Stomach (tissue), 9 donors: Measurements from ENCODE around the gene IFT57. TPM values are rescaled to one million over a fixed set of nuclear protein-coding genes. Genes with fewer than 3 reads are reported as not detected.
A peak's percentile ranks its signal among the peaks of the same experiment; 100 is the strongest.

Experiments used
- DNase-seq, 2 donors: peaks; one replicate each; pipeline versions ENCODE4 v3.0.0 to v3.0.0-alpha.2; 2013 to 2019
- H3K27ac ChIP-seq, 5 donors: fragments of 200-600 bp in 4 of 5; sonication (generic) in 4 of 5; one replicate each; pipeline ENCODE4 v1.5.1; 2013 to 2019; ENCODE audit warnings: mild to moderate bottlenecking in 1 of 5, moderate library complexity in 1 of 5
- H3K27me3 ChIP-seq, 3 donors: fragments of 200-600 bp; sonication (generic); one replicate each; pipeline ENCODE4 v1.5.1; 2017 to 2019; ENCODE audit warnings: mixed run types in 1 of 3
- H3K36me3 ChIP-seq, 4 donors: fragments of 200-600 bp; sonication (generic); 1 replicate in 3 of 4; 2 replicates in 1 of 4; pipeline ENCODE4 v1.5.1; 2016 to 2019
- H3K4me1 ChIP-seq, 4 donors: fragments of 200-600 bp; sonication (generic); one replicate each; pipeline ENCODE4 v1.5.1; 2016 to 2019
- H3K4me3 ChIP-seq, 4 donors: fragments of 200-600 bp; sonication (generic) in 3 of 4; one replicate each; pipeline ENCODE4 v1.5.1; 2016 to 2019; ENCODE audit warnings: mild to moderate bottlenecking in 1 of 4
- H3K9me3 ChIP-seq, 4 donors: fragments of 200-600 bp; sonication (generic); one replicate each; pipeline ENCODE4 v1.5.1; 2016 to 2019
- EP300 ChIP-seq: sonication (generic); formaldehyde crosslinking; IDR thresholded peaks from one replicate; pipeline ENCODE4 v1.6.1; 2017; ENCODE audit warnings: antibody characterized with exemption
- POLR2A ChIP-seq, 4 donors: fragments of 450-650 bp; IDR thresholded peaks; one replicate each; pipeline ENCODE4 v1.6.1; 2016; ENCODE audit warnings: antibody characterized with exemption in 4 of 4, control low read depth in 2 of 4, mild to moderate bottlenecking in 1 of 4, moderate library complexity in 1 of 4
- POLR2AphosphoS5 ChIP-seq, 3 donors: sonication (generic); formaldehyde crosslinking; IDR thresholded peaks; one replicate each; pipeline ENCODE4 v1.6.1; 2016; ENCODE audit warnings: antibody characterized with exemption in 3 of 3
- WGBS, 5 donors: extraction: QIAGEN DNeasy Blood & Tissue Kit in 3 of 5; methylation state at CpG; one replicate each; pipeline versions ENCODE4 v1.1.5 to v1.1.7; 2013 to 2018; 5-methylcytosine and 5-hydroxymethylcytosine counted together
- intact Hi-C: fragments of 100-400 bp; cut with DNase I; formaldehyde crosslinking; loops from one replicate; pipeline ENCODE4 v1.15.1; 2023; ENCODE audit warnings: low total_unique reads
- polyA plus RNA-seq, 3 donors: library from polyadenylated mRNA; stranded (reverse); fragments of 200-250 nt; gene quantifications; one replicate each; pipeline ENCODE4 v1.2.3, GENCODE V29; 2013
- total RNA-seq, 5 donors: library from RNA; depleted of rRNA; stranded (reverse); fragments of >200 nt; gene quantifications; one replicate each; pipeline versions ENCODE4 v1.1.0 to v1.2.3, GENCODE V29; 2014 to 2016
- TF ChIP-seq, protein P1 (sequence below), 7 experiments: fragments of 450-650 bp in 4 of 7; fragments of 200-600 bp in 3 of 7; sonication (generic) in 3 of 7; IDR thresholded peaks; one replicate each; pipeline ENCODE4 v1.5.1; 2016 to 2019; ENCODE audit warnings: antibody characterized with exemption in 7 of 7, control low read depth in 2 of 7, mild to moderate bottlenecking in 1 of 7
- donor health status: healthy with polysubstance abuse.
- donor health status: Bipolar disorder and iron deficiency.
- donor health status: healthy.

IFT57 gene
- total and polyA plus RNA-seq, 8 donors: 15.6 to 118 (median 36.7) TPM

DNA sequence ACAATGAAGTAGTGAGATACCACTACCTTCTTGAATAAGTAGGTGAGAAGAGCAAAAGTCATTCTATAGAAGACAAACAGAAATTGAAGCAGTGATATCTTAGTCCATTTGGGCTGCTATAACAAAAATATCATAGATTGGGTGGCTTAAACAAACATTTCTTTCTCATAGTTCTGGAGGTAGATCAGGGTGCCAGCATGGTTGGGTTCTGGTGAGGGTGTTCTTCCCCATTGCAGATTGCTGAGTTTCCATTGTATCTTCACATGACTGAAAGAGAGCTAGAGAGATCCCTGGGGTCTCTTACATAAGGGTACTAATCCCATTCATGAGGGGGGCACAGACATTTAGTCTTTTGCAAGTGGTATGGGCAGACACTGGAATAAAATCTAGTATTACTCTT is 32.9 kb upstream of the IFT57 start:
- TF ChIP-seq POLR2AphosphoS5 (IDR thresholded peaks at IDR 0.05) (no peak), EP300 (no peak), POLR2A (IDR thresholded peaks at IDR 0.05) (no peak)
- TF ChIP-seq, protein P1, sequence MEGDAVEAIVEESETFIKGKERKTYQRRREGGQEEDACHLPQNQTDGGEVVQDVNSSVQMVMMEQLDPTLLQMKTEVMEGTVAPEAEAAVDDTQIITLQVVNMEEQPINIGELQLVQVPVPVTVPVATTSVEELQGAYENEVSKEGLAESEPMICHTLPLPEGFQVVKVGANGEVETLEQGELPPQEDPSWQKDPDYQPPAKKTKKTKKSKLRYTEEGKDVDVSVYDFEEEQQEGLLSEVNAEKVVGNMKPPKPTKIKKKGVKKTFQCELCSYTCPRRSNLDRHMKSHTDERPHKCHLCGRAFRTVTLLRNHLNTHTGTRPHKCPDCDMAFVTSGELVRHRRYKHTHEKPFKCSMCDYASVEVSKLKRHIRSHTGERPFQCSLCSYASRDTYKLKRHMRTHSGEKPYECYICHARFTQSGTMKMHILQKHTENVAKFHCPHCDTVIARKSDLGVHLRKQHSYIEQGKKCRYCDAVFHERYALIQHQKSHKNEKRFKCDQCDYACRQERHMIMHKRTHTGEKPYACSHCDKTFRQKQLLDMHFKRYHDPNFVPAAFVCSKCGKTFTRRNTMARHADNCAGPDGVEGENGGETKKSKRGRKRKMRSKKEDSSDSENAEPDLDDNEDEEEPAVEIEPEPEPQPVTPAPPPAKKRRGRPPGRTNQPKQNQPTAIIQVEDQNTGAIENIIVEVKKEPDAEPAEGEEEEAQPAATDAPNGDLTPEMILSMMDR (IDR thresholded peaks at IDR 0.05): no peak
- DNase-seq: no peak
- intact Hi-C loops: no loop called here
- no peaks in the 10 kb centered on the region for H3K27me3 ChIP-seq
- H3K9me3 ChIP-seq: no peaks in the 10 kb centered on the region
- no peaks in the 10 kb centered on the region for H3K4me1 ChIP-seq
- H3K4me3 ChIP-seq: no peak overlapping the region
- no peak overlapping the region for H3K27ac ChIP-seq
- H3K36me3 ChIP-seq: no peaks in the 10 kb centered on the region

DNA sequence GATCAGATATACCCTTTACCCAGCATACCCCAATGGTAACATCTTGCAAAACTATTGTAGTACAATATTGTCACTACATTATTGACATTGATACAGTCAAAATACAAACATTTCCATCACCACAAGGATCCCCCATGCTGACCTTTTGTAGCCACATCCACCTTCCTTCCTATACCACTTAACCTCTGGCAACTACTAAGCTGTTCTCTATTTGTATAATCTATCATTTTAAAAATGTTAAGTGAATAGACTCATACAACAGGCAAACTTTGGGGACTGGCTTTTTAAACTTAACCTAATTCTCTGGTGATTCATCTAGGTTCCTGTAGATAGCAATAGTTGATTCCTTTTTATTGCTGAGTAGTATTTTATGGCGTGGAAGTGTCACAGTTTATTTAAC is 29.6 kb upstream of the IFT57 start:
- no peaks in the 10 kb centered on the region for H3K9me3 ChIP-seq
- TF ChIP-seq, protein P1 (IDR thresholded peaks at IDR 0.05): no peak
- TF ChIP-seq POLR2A (IDR thresholded peaks at IDR 0.05) (no peak), EP300 (no peak), POLR2AphosphoS5 (IDR thresholded peaks at IDR 0.05) (no peak)
- no peaks in the 10 kb centered on the region for H3K27me3 ChIP-seq
- no peaks in the 10 kb centered on the region for H3K36me3 ChIP-seq
- no peaks in the 10 kb centered on the region for H3K4me1 ChIP-seq
- H3K27ac ChIP-seq: no peak overlapping the region
- intact Hi-C loops: no loop called here
- DNase-seq: no peak
- WGBS, 5 donors: 83 to 97% (median 88%) methylated on average over 1 of the region's 1 CpG
- no peak overlapping the region for H3K4me3 ChIP-seq

DNA sequence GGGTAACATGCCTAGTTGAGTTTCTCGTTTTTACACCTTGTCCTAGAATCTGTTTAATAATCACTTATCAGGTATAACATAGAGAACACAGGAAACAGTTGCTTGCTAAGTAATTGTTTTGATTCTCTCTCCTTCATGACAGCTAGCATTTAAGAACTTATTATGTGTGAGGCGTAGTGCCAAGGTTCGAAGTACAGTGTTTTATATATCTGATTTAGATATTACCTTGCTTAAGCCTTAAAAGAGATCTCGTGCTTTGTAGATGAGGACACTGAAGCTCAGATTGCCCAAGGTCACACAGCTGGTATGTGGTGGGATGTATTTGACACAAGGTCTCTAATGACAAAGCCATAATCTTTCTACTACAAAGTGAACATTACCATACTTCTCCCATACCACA is 29.0 kb upstream of the IFT57 start:
- WGBS, 5 donors: 38 to 71% (median 47%) methylated on average over 4 of the region's 4 CpGs
- no peaks in the 10 kb centered on the region for H3K27me3 ChIP-seq
- TF ChIP-seq POLR2A (IDR thresholded peaks at IDR 0.05) (no peak), EP300 (no peak), POLR2AphosphoS5 (IDR thresholded peaks at IDR 0.05) (no peak)
- TF ChIP-seq, protein P1 (IDR thresholded peaks at IDR 0.05): no peak
- no peak overlapping the region for H3K27ac ChIP-seq
- H3K9me3 ChIP-seq: no peaks in the 10 kb centered on the region
- H3K4me3 ChIP-seq: no peak overlapping the region
- no peaks in the 10 kb centered on the region for H3K36me3 ChIP-seq
- intact Hi-C loops: no loop called here
- H3K4me1 ChIP-seq: no peaks in the 10 kb centered on the region
- DNase-seq: peak in 1 of 2 donors; percentile 46

DNA sequence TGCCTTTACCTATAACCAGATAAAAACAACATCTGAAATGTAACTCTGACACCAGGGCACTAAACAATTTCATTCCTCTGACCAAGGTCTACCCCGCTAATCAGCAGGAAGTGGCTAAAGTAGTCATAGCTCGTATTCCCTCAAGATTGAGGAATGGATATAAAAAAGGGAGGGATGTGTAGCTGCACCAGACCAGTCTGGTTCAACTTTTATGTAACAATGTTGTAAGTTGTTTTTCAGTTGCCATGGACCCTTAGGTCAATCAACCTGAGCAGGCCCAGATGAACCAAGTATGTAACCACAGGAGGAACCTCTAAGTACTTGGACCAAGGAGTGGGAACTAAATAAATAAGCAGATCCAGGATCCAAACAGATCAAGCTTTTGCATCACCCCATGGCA is 28.4 kb upstream of the IFT57 start:
- TF ChIP-seq EP300 (no peak), POLR2A (IDR thresholded peaks at IDR 0.05) (no peak), POLR2AphosphoS5 (IDR thresholded peaks at IDR 0.05) (no peak)
- TF ChIP-seq, protein P1 (IDR thresholded peaks at IDR 0.05): no peak
- no peak overlapping the region for H3K27ac ChIP-seq
- H3K4me1 ChIP-seq: no peaks in the 10 kb centered on the region
- intact Hi-C loops: no loop called here
- DNase-seq: peak in 1 of 2 donors; percentile 24
- 73 to 87% (median 82%) methylated on average over 2 of the region's 2 CpGs for WGBS, 5 donors
- no peaks in the 10 kb centered on the region for H3K9me3 ChIP-seq
- H3K36me3 ChIP-seq: no peaks in the 10 kb centered on the region
- no peaks in the 10 kb centered on the region for H3K27me3 ChIP-seq
- H3K4me3 ChIP-seq: no peak overlapping the region
